Dedifferentiated amniotic fluid mesenchymal stem cell (primary cell): ENCODE measurements around the gene BMP5.

Experiments
- DNase-seq: peaks from one replicate; pipeline ENCODE4 v3.0.0-alpha.2; 2016; ENCODE audit errors: extremely low spot score

BMP5 gene

GRCh38 chr6:55713436-55713835 lies 162.0 kb downstream of the BMP5 start:
- no peak for DNase-seq

- DNase-seq, result no peak
Measured at GRCh38 chr6:55708711-55709110, 166.7 kb downstream of the BMP5 start.

GRCh38 chr6:55705451-55706440 lies 169.6 kb downstream of the BMP5 start:
- peak; percentile 14 for DNase-seq

- peak; percentile 21 for DNase-seq
Measured at GRCh38 chr6:55704421-55704820, 171.0 kb downstream of the BMP5 start.
